ENCODE measurements around the gene MYOCD.

The MYOCD gene

GRCh38 chr17:12768255-12768654 is 102.6 kb downstream of the MYOCD start:
- DNase-seq: no peak

- no peak for DNase-seq
Observed at GRCh38 chr17:12769981-12770380, 104.3 kb downstream of the MYOCD start.

GRCh38 chr17:12773153-12773552 is 107.5 kb downstream of the MYOCD start:
- DNase-seq: no peak

- DNase-seq: no peak
Observed at GRCh38 chr17:12789075-12789480, 123.4 kb downstream of the MYOCD start.

GRCh38 chr17:12789481-12790248 is 124.0 kb downstream of the MYOCD start, which contains the start of gene ARHGAP44:
Gene ARHGAP44, plus strand, starts transcription at chr17:12789498. Its CDS starts 341 bp downstream, at chr17:12789839.
- DNase-seq: peak; percentile 52

GRCh38 chr17:12790249-12791106 is 124.8 kb downstream of the MYOCD start:
- peak; percentile 84 for DNase-seq

GRCh38 chr17:12794919-12795532 is 129.3 kb downstream of the MYOCD start:
- DNase-seq: no peak

- DNase-seq: no peak
Observed at GRCh38 chr17:12800855-12801365, 135.2 kb downstream of the MYOCD start.

GRCh38 chr17:12806630-12807029 is 140.9 kb downstream of the MYOCD start:
- no peak for DNase-seq

GRCh38 chr17:12808723-12809122 is 143.0 kb downstream of the MYOCD start:
- no peak for DNase-seq

- no peak for DNase-seq
Observed at GRCh38 chr17:12812877-12813276, 147.2 kb downstream of the MYOCD start.

- no peak for DNase-seq
Observed at GRCh38 chr17:12813664-12814063, 148.0 kb downstream of the MYOCD start.

- no peak for DNase-seq
Observed at GRCh38 chr17:12814718-12815117, 149.0 kb downstream of the MYOCD start.

- no peak for DNase-seq
Observed at GRCh38 chr17:12815642-12816141, 150.0 kb downstream of the MYOCD start.
